GM18909 (cell line): Measurements from ENCODE around the gene EXD1.
"Not testable (repeated sequence)": the region's sequence is repeated elsewhere in the genome, so short reads cannot be mapped to it uniquely, and the experiment has no call there.

Source experiments
- ATAC-seq: cut with Tn5 transposase; IDR thresholded peaks from one replicate; pipeline ENCODE4 v1.9.1; 2021; ENCODE audit warnings: mild to moderate bottlenecking; ENCODE audit not compliant: unreplicated experiment, poor library complexity

Gene EXD1, protein sequence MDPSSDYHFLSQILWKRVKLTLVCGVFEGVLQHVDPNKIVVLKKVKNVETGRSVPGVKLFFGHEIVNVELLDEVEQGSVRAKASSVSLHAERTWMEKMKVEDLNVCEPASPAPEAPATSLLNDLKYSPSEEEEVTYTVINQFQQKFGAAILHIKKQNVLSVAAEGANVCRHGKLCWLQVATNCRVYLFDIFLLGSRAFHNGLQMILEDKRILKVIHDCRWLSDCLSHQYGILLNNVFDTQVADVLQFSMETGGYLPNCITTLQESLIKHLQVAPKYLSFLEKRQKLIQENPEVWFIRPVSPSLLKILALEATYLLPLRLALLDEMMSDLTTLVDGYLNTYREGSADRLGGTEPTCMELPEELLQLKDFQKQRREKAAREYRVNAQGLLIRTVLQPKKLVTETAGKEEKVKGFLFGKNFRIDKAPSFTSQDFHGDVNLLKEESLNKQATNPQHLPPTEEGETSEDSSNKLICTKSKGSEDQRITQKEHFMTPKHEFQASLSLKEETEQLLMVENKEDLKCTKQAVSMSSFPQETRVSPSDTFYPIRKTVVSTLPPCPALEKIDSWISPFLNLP

DNA sequence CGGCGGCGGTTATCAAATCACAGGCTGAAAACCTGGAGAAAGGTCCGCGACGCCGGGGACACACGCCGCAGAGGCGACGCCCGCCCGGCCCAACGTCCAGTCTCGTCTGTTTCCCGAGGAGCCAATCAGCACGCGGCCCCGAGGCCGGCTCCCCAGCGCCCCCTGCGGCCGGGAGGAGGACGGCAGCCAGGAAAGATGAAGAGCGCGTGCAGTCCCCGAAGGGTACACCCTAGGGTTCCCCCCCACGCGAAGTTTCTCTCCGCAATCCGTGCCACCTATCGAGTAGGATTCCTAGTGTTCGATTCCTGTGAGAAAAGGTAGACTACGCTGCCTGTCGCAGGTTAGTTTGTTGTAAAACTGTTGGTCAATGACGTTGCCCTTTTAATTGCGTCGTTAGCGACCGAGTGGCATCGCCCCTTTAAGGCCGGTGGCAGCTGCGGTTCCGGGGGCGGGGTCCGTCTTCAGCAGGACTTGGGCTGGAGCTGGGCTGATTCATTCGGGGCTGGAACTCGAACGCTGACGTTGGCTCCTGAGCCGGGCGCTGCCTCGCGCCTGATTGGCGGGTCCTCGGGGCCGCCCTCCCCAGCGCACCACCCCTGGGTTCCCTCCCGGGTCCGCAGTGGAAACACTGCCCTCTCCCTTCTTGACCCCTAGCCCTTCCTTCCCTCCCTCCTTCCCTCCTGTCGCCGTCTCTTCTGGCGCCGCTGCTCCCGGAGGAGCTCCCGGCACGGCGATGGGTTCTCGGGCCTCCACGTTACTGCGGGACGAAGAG is at the start of gene EXD1, which contains the start of gene CHP1:
TSS of gene EXD1 (minus strand) at position 108 of the 772 bp plus-strand sequence. CDS start 4,182 bp downstream, outside the sequence.
TSS of gene CHP1 (plus strand) at position 619 of the 772 bp plus-strand sequence. CDS start at position 734, 115 bp downstream.
- peak; percentile 95 for ATAC-seq

DNA sequence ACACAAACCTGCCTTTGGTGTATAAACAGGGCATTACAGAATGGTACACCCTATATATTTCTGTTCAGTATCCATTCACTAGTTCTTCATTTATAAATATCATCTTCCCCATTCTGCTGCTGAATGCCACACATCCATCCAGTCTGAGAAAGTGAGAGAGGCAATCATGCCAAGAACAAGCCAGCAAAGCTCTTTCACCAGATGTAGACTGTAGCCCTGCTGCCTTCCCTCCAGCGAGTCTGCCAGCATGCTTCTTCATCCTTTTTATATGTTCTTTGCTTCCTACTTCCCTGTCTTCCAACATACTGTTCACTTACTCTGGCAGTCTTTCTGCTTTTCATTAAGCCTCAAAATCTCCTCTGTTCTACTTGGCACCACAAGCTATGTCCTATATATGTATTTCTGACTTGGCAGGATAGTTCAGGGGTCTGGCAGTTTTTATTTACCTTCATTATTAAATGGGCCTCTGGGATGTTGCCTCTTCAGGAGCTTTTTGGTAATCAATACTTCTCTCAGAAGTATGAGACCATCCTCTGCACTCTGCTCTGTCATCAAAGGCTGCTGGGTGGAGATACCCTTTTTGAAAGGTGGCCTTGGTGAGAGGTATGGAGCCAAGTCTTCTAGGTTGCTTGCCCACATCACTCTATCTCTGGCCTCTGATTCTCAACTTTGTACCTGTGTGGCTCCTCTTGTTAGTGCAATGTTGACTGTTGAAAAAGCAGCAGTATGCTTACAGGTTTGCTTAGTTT is 49.2 kb upstream of the EXD1 start:
- ATAC-seq, result no peak

DNA sequence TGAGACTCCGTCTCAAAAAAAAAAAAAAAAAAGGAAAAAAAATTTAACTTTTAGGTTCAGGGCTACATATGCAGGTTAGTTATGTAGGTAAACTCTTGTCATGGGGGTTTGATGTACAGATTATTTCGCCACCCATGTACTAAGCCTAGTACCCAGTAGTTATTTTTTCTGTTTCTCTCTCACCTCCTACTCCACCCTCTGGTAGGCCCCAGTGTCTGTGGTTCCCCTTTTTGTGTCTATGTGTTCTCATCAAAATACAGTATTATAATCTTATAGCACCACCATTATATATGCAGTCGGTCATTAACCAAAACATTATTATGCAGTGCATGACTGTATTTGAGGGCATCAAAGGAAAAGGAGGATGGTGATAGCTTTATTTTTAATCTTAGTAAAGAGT is 47.8 kb upstream of the EXD1 start:
- no peak for ATAC-seq

DNA sequence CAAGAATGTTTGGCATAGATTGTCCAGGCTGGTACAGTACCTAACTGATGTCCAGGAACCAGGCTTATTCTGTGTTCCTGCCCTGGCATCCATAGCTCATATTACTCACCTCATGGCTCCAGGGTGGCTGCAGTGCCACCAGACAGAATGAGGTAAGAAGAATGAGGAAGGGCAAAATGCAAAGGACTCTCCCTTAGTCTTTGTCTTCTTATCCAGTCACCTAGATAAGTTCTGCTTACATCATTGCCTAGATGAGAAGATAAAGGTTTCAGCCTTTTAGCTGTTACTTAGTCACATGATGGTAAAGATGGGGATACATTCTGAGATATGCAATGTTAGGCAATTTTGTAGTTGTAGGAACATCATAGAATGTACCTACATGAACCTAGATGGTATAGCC is 46.3 kb upstream of the EXD1 start:
- ATAC-seq, result no peak

DNA sequence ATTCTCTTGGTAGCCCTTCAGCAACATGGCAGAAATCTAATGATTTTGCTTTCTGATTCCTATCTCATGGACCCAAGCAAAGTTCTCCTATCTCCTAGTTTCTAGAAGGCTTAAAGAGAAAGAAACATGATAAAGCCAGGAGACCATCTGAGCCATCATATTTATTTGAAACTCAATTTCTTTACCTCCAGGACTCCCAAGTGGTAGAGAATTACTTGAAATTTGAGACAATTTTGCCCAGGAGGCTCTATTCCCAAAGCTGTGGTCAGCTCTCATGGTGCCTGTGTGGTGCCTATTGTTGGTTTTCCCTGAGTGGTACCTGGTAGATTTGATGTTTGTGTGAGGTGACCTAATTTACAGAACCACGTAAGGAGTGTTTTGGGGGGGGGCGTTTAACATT is 39.3 kb upstream of the EXD1 start:
- no peak for ATAC-seq

DNA sequence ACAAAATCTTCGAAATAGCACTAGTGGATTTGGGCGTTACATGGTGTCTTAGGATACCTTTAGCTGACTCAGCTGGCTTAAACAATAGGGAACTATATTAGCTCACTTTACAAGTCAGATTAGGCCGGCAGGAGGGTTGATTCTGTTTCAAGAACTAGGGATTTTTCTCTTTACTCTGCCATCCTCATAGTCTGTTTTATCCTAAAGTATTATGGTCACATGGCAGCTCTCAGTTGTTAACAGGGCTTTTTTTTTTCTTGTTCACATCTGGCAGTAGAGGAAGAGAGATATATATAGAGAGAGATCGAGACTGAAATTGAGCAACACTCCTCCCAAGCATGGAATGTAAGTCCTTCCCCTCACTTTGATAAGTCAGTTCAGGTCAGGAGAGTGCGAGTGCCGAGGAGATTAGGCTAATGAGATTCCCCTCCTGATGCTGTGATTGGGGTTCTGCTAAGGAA is 33.4 kb upstream of the EXD1 start:
- ATAC-seq, result no peak

DNA sequence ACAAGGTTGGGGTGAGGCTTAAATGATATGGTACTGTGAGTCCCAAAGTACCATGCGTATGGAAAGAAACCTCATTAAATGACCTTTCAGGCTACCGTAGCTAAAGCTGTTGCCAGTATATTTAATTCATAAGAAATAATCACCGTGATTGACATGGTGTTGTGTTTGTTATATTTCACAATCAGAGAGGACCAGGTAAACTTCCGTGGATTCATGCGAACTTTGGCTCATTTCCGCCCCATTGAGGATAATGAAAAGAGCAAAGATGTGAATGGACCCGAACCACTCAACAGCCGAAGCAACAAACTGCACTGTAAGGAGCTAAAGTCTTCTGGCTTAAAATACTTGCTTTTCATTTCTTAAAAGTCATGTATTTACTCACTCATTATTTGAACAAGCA is 32.0 kb upstream of the EXD1 start:
- no peak for ATAC-seq

DNA sequence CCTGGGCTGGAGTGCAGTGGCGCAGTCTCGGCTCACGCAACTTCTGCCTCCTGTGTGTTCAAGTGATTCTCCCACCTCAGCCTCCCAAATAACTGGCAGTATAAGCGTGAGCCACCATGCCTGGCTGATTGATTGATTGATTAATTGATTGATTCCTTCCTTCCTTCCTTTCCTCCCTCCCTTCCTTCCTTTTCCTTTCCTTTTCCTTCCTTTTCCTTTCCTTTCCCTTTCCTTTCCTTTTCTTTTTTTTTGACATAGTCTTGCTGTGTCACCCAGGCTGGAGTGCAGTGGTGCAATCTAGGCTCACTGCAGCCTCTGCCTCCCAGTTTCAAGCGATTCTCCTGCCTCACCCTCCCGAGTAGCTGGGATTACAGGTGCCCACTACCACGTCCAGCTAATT is 30.4 kb upstream of the EXD1 start:
- not testable (repeated sequence) for ATAC-seq

DNA sequence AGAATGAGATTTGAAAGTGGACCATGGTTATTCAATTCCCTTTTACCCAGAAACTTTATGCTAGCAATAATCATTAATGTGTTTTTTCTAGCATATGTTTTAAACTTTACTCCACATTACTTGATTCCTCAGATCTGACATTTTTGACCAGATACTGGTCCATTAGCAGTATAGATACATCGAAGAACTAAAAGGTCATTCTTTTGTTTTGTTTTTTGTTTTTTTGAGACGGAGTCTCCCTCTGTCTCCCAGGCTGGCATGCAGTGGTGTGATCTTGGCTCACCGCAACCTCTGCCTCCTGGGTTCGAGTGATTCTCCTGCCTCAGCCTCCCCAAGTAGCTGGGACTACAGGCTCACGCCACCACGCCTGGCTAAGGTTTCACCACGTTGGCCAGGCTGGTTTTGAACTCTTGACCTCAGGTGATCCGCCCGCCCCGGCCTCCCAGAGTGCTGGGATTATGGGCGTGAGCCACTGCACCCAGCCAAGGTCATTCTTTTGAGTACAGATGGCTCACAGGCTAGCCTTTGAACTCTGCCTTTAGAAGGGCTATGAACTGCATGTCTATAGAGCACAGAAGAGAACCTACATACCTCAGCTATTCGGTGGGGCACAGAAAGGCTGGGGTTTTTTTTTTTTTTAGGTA is 29.1 kb upstream of the EXD1 start:
- ATAC-seq, result no peak

DNA sequence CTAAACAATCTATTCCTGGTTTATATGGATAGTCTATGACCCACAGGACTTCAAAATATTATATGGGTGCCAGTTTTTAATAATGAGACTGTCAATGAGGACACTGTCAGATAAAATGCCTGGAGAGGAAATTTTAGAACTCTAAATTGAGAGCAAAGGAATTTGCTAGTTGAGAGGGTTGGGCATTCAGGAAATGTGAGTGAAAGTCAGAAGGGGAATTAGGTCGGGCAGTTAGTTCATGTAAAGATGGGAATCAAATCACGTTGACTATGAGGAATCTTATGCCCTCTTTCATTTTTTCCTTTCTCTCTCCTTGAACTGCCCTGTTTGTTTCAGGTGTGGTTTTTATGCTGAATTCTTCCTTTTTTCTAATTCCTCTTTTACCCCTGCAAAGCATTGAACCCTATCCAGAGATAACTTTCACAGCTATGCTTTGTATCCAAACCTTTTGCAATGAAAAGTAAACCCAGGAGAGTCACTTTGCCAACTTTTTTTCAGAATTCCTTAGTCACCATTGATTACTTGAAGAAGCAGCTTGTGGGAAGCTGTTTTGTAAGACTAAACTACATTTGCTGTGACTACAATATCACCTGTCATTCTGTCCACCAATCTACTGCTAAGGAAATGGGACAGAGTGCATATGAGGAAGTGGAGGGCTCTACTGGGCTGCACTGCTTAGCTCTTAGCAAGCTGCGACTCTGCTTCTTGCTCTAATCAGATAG is 28.4 kb upstream of the EXD1 start:
- no peak for ATAC-seq

DNA sequence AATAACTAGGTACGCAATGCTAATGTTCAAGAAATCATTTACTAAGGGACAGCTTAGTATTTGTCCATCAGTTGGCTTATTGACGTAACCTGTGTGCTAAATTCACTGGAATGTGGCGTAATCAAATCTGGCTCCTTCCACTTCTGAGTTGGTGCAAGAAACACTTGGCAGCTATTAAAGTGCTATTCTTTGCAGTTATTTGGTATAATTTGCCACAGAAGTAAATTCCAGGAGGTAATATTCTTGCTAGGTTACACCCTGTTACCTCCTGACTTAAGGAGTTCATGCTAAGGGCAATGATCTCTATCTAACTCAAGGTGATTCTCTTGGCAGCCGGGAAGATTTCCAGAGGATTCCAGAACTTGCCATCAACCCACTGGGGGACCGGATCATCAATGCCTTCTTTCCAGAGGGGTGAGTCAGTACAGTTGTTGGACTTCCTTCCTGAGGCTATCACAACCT is 26.1 kb upstream of the EXD1 start:
- no peak for ATAC-seq

DNA sequence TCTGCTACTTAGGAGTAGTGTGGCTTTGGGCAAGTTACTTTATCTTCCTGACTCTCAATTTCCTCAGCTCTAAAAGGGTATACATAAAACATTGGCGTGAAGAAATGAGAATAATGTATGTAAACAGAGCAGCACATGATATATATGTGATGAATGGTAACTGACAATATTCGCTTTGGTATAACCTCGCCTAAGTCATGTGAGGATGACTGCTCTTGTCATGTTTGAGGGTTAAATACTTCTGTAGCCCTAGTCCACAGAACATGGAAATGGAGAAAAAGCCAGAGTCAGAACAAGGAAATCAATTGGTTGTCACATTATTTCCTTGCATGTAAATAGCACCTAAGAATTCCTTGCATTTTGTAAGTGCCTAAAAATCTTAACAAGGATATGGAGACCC is 25.5 kb upstream of the EXD1 start:
- ATAC-seq, result no peak

DNA sequence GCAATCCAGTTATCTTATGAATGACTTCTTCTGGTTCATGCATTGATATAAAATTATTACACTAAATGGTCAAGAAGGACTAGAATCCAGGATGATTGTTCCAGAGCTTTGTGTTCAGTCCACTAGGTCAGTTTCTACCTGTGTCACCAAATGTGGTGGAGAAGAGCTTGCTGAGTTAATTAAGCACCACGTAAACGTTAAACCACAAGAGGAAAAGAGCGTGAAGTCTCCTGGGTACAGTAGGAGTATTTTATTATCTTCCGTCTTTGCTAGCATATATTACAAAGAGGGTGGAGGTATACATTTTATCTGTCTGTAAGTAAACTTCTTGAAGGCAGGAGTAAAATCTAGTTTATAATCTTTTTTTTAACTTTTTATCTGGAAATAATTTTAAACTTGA is 24.0 kb upstream of the EXD1 start:
- ATAC-seq, result no peak

DNA sequence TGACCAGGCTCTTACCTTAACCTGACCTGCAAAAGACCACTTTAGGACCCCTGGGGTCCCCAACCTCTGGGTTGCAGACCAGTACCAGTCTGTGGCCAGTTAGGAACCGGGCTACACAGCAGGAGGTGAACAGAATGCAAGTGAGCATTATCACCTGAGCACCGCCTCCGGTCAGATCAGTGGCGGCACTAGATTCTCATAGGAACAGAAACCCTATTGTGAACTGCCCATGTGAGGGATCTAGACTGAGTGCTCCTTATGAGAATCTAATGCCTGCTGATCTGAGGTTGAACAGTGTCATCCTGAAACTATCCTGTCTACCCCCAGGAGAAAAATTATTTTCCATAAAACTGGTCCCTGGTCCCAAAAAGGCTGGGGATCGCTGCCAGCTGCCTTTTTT is 20.9 kb upstream of the EXD1 start:
- ATAC-seq, result no peak

DNA sequence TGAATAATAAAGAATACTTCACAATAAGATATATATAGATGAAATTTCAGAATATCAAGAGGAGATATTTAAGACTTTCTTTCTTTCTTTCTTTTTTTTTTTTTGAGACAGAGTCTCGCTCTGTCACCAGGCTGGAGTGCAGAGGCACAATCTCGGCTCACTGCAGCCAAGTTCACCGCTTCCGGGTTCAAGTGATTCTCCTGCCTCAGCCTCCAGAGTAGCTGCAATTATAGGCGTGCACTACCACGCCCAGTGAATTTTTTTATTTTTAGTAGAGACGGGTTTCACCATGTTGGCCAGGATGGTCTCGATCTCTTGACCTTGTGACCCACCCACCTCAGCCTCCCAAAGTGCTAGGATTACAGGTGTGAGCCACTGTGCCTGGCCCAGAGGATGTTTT is 20.2 kb upstream of the EXD1 start:
- ATAC-seq, result not testable (repeated sequence)

DNA sequence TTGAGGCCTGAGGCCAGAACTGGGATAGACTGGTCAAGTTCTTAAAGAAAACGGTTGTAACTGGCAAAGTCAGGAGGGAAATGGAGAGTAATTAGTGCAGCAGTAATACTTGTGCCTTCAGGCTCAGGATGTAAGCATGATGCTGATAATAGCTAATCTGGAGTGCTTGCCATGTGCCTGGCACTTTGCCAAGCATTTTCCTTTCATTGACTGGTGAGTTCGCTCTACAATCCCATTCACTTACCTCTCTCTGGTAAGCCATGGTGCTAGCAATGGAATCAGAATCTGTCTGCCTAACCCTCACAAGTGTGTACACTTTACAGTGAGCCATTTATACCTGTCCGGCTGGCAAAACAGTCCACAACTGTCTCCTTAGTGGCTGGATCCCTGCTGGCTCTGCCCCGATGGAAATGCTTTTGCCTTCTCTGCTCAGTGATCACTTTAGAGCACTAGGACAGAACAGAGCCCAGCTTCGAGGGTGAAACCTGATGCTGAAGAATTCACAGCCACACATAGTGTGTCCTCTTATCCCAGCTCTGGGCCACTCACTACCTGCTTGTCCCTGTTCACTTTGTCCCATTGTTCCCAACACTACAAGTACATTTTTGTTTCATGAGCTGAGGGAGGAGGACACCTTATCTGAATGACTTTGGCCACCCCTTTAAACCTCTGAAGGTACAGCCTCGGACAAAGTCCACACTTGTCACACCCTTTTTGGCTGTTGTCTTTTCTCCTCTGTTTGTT is 10.8 kb upstream of the EXD1 start:
- no peak for ATAC-seq

DNA sequence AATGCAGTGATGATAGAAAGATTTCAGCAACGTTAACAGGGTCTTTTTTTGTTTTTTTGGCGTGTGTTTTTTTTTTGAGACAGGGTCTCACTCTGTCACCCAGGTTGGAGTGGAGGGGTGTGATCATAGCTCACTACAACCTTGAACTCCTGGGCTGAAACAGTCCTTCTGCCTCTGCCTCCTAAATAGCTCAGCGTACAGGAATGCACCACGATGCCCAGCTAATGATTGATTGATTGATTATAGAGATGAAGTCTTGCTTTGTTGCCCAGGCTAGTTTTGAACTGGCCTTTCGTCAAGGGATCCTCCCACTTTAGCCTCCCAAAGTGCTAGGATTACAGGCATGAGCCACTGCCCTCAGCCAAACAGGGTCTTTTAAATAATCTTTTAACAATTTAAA is 7.5 kb upstream of the EXD1 start:
- no peak for ATAC-seq

DNA sequence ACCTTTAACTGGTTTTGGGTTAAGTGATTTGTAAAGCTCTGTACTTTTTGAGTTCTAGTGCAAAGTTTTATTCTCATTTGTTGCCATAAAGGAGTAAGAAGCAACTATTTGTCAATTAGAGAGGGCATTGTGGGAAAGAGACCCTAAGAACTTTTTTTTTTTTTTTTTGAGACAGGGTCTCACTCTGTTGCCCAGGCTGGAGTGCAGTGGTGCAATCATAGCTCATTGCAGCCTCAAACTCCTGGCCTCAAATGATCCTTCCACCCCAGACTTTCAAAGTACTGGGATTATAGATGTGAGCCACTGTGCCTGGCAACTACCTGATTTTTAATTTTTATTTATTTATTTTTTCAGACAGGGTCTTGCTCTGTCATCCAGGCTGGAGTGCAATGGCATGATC is 5.4 kb upstream of the EXD1 start:
- ATAC-seq, result no peak
